ENCODE data around the gene STK32B.
"Not testable (repeated sequence)": the region's sequence is repeated elsewhere in the genome, so short reads cannot be mapped to it uniquely, and the experiment has no call there.

The STK32B gene

DNA sequence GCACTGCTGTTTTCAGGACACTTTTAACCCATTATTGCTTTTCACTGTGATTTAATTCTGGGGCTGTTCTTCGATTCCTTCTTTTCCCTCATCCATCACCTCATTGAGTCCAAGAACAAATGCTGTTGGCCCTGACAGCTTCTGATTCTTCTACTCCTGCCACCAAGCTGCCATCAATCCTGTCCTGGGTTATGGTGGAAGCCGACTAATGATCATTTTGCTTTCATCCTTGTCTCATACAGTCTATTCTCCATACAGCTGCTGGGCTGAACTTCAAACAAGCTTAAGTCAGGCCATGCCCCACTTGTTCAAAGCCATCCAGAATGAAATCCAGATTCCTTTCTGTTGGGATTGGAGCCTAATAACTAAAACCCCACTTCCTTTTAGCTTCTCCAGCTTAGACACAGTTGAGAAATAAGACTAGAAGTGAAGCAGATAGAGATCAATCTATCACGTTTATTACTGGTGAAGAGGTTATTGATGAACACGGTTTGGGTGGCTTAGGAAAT is 161.9 kb downstream of the STK32B start:
- no peak for DNase-seq

DNA sequence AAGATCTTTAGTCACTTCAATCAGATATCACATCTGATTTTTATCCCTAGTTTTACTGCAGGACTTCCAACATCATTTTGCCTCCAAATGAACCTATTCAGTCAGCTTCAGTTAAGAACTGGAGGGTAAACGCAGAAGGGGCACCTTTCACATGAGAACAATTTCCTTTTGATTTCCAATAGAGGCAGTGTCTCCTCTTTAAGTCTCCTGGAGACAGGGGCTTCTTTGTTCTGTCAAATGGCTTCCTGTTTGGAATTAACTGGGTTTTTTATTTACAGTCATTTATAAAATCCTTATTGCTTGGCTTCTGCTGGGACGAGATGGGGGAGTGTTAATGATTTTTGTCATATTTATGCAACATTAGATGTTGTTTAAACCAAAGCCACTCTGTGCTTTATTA is 164.0 kb downstream of the STK32B start:
- DNase-seq: no peak

DNA sequence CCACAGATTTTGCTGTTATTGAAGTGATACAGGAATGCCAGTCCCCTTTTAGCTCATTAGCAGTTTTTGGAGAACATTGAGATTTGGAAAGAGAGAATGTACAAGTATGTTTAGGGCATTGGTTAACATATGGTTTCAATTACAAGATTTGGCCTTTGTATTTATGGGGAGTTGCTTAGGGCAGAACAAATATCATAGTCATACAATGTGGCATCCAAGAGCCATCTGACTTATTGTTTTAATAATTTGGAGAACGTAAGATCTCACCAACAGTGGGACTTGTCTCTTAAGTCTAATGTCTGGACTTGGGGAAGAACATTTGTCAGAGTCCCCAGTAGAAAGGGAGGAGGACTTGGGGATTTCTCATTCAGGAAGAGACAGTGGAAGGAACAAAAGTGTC is 166.1 kb downstream of the STK32B start:
- no peak for DNase-seq

DNA sequence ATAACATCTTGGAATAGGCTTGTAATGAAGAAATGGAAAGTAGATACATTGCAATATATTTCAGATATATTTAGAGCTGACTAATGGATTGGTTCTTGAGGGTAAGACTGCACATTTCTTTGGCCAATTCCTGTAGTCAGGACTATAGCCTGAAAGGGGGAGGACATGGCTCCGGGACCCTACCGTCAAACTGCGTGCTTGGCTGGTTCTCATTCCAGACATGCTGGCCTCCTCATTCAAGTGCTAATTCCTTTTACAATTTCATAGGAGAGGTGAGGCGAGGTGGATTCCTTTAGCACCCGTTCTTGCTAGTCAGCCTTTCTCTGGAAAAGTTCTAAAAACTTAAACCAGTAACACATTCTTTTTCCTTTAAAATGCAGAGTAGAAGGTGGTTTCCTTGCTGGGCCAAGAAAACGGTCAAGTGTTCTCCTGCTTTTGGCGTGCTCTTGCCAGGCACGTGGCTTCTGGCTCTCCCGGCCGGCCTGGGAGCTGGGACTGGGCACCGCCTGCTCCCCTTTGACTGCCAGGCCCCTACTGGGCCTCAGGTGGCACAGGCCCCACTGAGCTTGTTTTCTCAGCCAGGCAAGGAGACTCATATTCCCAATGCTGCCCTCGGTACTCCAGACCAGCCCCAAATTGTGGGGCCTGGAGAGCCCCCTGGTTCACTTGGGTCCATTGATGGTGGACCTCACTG is 167.2 kb downstream of the STK32B start:
- no peak for DNase-seq

DNA sequence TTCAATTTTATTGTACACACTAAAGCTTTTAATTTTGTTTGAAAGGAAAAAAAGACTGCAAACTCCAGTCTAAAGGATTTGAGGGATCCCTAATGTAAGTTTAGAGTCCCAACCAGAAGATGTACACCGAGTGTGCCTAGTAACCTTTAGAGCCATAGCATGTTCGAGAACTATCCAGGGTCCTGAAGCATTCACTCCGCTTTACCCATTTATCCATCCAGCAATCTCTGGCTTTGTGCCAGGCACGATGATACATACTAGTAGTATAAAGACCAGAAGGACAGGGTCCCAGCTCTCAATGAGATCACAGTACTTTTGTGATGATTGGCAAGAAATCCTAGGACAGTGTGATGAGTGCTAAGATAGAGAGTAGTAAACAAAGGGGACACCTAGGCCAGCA is 168.7 kb downstream of the STK32B start:
- no peak for DNase-seq

DNA sequence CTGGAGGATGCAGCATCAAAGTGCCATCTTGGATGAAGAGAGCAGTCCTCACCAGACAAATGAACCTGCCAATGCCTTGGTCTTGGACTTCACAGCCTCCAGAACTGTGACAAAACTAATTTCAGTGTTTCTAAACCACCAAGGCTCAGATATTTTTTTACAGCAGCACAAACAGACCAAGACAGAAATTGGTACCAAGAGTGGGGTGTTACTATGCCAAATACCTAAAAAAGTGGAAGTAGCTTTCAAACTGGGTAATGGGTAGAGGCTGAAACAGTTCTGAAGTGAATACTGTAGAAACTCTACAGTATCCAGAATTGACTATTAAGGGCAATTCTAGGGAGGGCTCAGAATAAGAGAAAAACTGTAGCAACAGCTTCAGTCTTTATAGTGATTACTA is 170.8 kb downstream of the STK32B start:
- DNase-seq: no peak

DNA sequence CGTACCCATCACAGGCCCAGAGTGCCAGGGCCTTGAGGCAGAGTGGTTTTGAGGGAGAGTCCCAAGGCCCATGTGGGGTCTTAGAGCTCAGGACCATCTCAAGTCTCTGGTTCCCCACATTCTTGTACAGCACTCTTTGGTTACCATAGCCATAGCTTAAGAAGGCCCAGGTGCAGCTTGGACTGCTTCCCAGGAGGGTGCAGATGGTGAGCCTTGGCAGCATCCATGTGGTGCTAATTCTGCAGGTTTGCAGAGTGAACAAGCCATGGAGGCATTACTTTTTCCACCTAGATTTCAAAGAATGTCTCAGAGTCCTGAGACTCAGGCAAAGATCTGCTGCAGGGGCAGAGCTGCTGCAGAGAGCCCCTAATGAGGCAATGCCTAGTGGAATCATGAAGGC is 171.7 kb downstream of the STK32B start:
- DNase-seq: no peak

DNA sequence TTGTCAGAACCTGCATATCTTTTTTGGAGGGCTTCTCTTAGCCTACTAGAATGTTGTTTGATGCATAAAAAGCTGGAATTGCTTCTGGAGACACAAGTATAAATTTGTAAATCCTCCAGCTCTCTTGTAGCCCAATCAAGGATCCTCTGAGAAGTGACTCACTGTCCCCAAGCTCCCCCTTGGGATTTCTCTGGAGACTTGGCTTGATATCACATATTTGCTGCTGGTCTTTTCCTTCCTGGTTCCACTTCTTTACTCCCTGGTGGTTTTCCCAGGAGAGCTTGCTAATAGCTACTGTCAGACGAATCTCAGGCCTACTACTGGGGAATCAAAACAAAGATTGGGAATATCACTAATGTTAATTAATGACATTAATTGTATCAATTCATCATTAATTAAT is 173.1 kb downstream of the STK32B start:
- no peak for DNase-seq

DNA sequence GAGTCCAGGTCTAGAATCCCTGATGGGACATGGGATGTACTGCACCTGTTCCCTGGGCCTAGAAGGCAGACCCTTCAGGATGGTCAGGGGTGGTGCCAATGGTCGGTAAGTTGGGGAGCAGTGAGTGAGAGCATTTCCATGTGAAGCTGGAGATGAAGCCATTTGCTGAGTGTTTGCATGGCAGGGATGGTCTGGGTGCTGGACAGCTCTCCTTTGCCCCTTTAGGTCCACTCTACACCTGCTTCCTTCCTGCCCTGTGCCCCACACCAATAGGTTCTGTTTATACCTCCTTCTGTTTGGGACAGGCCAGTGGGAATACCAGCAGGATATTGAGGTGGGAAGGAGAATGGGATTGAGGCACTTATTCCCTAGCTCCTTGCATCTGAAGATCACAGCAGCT is 181.3 kb downstream of the STK32B start:
- DNase-seq: no peak

DNA sequence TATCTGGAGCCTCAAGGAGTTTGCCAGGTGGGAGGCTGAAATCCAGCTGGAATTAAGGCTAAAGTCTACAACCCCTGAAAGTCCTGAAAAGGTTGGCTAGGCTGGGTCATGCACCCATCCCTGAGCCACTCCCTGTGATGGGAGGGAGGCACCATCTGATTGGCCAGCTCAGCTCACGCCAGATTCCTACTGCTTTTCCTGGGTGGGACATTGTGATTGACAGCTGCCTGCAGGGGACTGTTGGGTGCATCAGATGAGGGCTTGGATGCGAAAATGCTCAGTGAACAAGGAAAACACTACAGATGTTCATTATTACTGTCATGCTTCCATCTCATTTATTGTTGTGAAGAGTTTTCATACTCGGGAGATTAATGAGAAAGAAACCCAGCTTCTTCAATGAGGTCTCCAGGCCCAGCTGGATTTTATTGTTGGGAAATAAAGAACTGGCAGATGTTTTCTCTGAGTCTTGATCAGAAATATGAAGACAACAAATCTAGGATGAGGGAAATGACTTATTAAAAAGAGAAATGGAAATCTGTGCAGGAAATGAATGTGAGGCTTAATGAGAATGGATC is 185.9 kb downstream of the STK32B start:
- DNase-seq: no peak

DNA sequence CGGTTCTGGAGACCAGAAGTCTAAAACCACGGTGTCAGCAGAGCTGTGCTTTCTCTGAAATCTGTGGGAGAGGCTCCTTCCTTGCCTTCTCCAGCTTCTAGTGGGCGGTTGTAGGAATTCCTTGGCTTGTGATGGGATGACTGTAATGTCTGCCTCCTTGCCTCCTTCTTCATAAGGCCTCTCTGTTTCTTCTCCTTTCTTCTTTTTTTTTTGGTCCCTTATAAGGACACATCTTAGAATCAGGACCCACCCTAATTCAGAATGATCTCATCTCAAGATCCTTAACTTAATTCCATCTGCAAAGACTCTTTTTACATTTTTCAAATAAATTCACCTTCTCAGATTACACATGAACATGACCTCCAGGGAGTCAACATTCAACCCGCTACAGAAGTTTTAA is 186.9 kb downstream of the STK32B start:
- DNase-seq: no peak

DNA sequence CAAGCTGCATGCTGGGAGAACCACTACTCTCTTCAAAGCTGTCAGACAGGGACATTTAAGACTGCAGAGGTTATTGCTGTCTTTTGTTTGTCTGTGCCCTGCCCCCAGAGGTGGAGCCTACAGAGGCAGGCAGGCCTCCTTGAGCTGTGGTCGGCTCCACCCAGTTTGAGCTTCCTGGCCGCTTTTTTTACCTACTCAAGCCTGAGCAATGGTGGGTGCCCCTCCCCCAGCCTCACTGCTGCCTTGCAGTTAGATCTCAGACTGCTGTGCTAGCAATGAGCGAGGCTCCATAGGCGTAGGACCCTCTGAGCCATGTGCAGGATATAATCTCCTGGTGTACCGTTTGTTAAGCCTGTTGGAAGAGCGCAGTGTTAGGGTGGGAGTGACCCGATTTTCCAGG is 195.8 kb downstream of the STK32B start:
- not testable (repeated sequence) for DNase-seq

DNA sequence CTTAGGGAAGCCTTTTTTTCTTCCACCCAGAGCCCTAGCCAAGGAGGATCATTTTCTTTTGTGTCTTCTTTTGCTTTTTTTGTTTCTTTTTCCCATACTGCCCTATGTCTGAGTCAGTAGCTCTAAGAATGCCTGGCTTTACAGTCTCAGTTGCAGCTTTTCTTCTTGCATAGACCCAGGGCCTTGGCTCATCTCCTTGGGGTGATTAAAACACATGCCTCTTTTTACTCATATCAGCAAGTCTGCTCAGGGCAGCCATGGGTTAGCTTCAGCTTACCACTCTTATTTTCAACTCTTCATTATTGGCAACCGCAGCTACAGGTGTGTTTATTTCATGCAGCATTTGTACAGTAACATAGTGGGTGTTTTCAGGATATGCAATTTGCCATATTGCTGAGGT is 196.5 kb downstream of the STK32B start:
- DNase-seq: no peak

DNA sequence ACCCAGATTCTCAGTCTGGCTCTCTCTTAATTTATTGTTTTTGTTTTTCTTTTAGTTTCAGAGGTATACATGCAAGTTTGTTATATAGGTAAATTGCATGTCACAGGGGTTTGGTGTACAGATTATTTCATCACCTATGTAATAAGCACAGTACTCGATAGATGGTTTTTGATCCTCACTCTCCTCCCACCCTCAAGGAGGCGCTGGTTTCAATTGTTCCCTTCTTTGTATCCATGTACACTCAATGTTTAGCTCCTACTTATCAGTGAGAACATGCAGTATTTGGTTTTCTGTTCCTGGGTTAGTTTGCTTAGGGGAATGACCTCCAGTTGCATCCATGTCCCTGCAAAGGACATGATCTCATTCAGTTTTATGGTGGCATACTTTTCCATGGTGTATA is 198.4 kb downstream of the STK32B start:
- DNase-seq: no peak

DNA sequence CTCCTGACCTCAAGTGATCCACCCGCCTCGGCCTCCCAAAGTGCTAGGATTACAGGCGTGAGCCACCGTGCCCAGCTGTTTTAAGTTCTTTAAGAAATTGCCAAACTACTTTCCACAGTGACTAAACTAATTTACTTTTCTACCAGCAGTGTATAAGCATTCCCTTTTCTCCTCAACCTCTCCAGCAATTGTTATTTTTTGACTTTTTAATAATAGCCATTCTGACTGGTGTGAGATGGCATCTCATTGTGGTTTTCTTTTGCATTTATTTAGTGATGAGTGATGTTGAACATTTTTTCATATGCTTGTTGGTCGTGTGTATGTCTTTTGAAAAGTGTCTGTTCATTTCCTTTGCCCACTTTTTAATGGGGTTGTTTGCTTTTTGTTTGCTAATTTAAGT is 199.3 kb downstream of the STK32B start:
- DNase-seq: not testable (repeated sequence)

DNA sequence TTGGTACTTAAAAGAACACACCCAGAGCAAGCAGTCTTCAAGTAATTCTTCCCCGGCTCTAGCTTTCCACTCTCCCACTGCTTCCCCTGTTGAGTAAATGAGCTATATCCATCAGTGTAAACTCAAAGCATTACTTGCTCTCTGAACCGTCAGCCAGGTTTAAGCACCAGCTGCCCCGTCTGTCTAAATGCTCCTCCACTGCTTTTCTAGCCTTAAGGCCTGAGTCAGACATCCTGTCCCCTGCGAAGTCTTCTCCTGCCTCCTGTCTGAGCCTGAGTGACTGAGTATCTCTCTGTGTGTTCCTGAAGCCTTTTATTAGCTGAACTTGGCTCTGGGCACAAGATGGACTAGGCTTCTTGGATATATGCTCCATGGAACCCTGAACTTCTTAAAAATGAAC is 205.1 kb downstream of the STK32B start:
- no peak for DNase-seq

DNA sequence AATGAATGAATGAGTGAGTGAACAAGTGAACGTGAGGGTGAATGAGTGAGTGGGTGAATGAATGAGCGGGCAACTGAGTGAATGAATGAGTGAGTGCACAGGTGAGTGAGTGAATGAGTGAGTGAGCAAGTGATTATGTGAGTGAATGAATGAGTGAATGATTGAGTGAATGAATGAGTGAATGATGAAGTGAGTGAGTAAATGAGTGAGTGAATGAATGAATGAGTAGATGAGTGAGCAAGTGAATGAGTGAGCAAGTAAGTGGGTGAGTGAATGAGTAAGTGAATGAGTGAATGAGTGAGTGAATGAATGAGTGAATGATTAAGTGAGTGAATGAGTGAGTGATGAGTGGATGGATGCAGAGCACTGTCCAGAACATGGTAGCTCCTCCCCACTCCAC is 205.8 kb downstream of the STK32B start:
- DNase-seq: no peak

DNA sequence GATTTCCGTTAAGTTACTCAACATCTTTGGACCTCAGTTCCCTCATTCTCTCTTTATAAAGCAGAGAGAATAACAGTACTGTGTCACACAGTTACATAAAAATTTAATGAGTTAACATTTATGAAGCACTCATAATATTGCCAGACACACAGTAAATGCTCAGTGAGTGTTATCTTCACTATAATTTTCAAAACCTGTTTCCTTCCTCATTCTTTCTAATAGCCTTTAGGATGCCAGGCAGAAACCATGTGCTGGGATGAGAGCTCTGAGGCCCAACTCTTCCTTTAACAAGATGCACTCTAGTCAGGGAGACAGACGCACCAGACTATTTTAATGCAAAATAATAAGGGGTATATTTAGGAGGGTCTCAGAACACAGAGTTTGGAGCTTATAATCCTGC is 208.2 kb downstream of the STK32B start:
- DNase-seq: no peak

DNA sequence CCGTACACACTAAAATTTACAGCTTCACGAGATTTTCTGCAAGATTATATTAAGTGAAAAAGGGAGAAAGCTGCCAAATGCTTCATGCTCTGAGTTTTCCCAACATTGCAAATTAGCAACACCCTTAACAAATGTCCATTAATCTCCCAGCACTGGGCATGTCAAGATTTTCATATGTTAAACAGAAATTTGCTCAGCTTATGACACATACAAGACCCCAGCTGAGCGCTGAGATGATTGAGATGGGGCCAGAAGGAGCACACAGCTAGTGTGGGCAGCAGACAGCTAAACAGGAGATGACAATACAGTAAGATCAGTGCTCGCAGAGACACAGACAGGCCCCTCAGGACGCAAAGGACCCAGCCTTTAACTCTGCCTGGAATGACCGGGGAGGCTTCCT is 208.8 kb downstream of the STK32B start:
- DNase-seq: no peak

DNA sequence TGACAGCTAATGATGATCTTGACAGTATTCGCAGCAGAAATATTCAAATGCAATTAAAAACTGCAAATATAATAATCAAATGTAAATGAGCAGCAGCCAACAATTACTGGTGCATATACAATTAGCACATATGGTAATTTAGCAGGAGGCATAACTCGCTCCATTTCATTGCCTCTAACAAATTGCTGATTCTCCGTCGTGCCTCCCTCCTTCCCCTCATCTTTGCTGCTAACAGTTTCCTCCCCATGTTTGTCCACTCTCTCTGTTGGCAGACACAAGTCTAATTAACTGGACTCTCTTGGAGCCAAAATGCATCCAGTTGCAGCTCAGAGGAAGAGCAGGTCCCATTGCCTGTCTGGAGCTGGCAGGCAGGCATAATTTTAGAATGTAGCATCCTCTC is 210.6 kb downstream of the STK32B start:
- no peak for DNase-seq

DNA sequence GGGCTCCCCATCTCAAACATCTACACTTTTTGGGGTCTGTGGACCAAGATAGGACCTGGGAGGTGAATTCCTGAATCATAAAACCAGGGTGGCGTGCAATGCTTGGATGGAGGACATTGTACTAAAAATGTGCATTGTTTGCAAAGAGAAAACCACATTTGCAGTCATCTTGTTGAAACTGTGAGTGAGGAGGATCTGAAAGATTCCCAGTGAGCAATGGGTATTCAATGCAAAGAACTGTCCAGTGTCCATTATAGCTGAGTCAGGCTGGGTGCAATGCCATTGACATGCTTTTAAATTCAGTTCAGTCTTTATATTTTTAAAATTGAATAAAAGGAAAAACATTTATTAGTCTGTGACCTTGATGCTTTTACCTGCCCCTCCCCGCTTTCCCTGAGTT is 215.7 kb downstream of the STK32B start:
- DNase-seq: no peak

DNA sequence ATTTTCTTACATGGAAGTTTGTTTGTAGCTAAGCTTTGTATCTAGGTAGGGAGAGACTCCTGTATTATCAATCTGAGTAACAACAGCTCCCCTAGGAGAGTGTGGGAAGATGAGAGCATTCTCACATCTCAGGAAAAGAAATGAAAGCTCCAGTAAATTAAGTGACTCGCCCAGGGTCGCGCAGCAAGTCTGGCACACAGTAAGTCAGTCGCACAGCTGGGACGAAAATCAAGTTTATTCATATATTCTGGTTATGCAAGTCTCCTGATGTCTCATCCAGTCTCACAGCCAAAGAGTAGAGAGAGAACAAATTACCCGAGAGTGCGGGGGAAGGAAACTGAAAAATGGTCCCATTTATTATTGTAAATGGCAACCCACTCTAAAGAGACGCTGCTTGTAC is 216.1 kb downstream of the STK32B start:
- DNase-seq: no peak

DNA sequence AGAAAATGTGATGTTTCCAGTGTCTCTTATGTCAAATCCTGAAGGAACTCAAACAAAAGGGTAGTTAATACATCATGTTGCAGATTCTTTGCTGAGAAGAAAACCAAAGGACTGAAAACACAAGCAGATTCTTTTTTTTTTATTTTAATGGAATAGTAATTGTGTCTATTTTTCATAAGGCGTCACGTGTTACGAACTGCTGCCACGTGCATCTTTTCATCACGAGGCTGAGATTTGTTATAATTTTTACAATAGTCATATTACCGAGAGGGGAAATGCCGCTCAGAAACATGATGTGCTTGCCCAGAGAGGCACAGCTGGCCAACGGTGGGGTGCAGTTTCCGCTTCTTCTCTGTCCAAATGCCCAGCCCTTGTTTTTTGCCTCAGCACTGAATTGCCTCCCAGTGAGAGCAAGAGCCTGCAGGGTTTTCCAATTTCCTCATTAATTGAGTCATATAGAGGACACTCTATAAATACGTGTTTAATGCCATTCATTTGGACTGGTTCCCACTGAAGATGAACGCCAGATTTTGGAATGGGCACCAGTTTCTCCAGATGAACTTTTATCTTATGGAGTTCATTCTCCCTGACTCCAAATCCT is 225.3 kb downstream of the STK32B start:
- DNase-seq: no peak

DNA sequence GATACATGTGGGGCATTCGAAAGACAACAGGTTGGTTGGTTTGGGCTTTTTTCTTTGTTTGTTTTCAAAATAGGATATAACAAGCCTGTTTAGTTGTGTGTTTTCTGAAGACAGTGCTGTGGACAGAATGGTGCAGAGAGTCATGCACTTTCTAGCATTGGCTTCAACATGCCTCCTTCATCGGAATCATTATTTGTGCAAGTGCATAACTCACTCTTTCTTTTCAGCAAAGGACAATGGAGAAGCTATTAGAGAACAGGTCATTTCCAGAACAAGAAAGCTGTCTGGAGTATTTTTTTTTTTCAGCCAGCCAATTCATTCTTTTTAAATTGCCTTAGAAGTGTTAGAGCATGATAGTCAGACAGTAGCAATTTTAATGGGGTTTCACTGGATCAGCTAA is 225.8 kb downstream of the STK32B start:
- no peak for DNase-seq

DNA sequence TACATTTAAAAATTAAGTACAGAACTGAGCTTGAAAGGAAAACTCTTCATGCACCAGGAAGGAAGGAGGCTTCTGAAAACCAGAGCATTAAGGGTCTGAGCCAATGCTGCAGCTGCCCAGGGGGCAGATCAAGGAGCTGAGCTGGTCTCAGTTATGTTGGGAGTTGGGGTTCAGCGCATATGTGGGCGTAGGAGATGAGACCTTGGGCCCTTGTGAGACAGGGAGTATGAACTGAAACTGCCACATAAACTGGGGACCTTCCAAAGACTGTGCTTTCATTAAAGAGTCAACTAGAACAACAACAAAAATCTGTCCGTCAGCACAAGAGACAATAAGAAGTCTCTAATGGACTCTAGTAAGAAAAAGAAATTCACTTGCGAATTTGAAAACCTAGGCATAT is 226.9 kb downstream of the STK32B start:
- no peak for DNase-seq
